BLaER1 (cell line): ENCODE measurements around the gene MROH7.
"Not testable (repeated sequence)": the region's sequence is repeated elsewhere in the genome, so short reads cannot be mapped to it uniquely, and the experiment has no call there.

Source experiments
- H3K27ac ChIP-seq: shearing (Covaris generic); formaldehyde crosslinking; 2 replicates; pipeline ENCODE4 v1.8.1; 2022
- H3K27me3 ChIP-seq: shearing (Covaris generic); formaldehyde crosslinking; 2 replicates; pipeline ENCODE4 v1.8.1; 2022
- H3K36me3 ChIP-seq: shearing (Covaris generic); formaldehyde crosslinking; 2 replicates; pipeline ENCODE4 v1.8.1; 2022
- H3K4me1 ChIP-seq: shearing (Covaris generic); formaldehyde crosslinking; 2 replicates; pipeline ENCODE4 v1.8.1; 2022
- H3K4me2 ChIP-seq: shearing (Covaris generic); formaldehyde crosslinking; 2 replicates; pipeline ENCODE4 v1.8.1; 2022
- H3K4me3 ChIP-seq: shearing (Covaris generic); formaldehyde crosslinking; 2 replicates; pipeline ENCODE4 v1.8.1; 2022
- H3K9ac ChIP-seq: shearing (Covaris generic); formaldehyde crosslinking; 2 replicates; pipeline ENCODE4 v1.8.1; 2022
- H3K9me3 ChIP-seq: shearing (Covaris generic); formaldehyde crosslinking; 2 replicates; pipeline ENCODE4 v1.8.1; 2022
- H4K20me1 ChIP-seq: shearing (Covaris generic); formaldehyde crosslinking; 2 replicates; pipeline ENCODE4 v1.8.1; 2022
- Cebpa-rat ChIP-seq: shearing (Covaris generic); IDR thresholded peaks from 2 replicates; pipeline ENCODE4 v1.8.1; 2022

MROH7 gene

GRCh38 chr1:54624466-54625464 is 16.8 kb upstream of the MROH7 start:
- Histone ChIP-seq H3K4me2 (no peak overlapping the region), H3K27me3 (no peaks in the 10 kb centered on the region), H4K20me1 (no peaks in the 10 kb centered on the region), H3K9me3 (no peaks in the 10 kb centered on the region), H3K4me3 (no peak overlapping the region), H3K4me1 (peaks cover under 1% of the 10 kb centered on the region; the same call in 1 of the 2 replicates), H3K9ac (no peak overlapping the region), H3K27ac (no peak overlapping the region), H3K36me3 (no peaks in the 10 kb centered on the region)
- no peak for TF ChIP-seq Cebpa-rat

GRCh38 chr1:54627196-54627595 is 14.4 kb upstream of the MROH7 start:
- H3K27me3 ChIP-seq = no peaks in the 10 kb centered on the region
- H3K4me2 ChIP-seq = no peak overlapping the region
- H3K9ac ChIP-seq = no peak overlapping the region
- H3K4me3 ChIP-seq = no peak overlapping the region
- no peak overlapping the region for H3K27ac ChIP-seq
- TF ChIP-seq Cebpa-rat = no peak
- no peaks in the 10 kb centered on the region for H3K36me3 ChIP-seq
- peaks cover 5% of the 10 kb centered on the region; the same call in 1 of the 2 replicates for H3K9me3 ChIP-seq
- H3K4me1 ChIP-seq = no peaks in the 10 kb centered on the region
- no peaks in the 10 kb centered on the region for H4K20me1 ChIP-seq

- H3K27me3 ChIP-seq, H3K4me1 ChIP-seq, H3K27ac ChIP-seq, H3K4me2 ChIP-seq, H4K20me1 ChIP-seq, H3K4me3 ChIP-seq, H3K36me3 ChIP-seq, H3K9me3 ChIP-seq, H3K9ac ChIP-seq: not testable (repeated sequence)
Measured at GRCh38 chr1:54635804-54636203, 5.8 kb upstream of the MROH7 start.

- H3K27me3 ChIP-seq, H3K36me3 ChIP-seq, H3K27ac ChIP-seq, H3K4me3 ChIP-seq, H4K20me1 ChIP-seq, H3K4me2 ChIP-seq, H3K9me3 ChIP-seq, H3K4me1 ChIP-seq, H3K9ac ChIP-seq: not testable (repeated sequence)
Measured at GRCh38 chr1:54636461-54637446, 4.8 kb upstream of the MROH7 start.

GRCh38 chr1:54640361-54640760 is 1.2 kb upstream of the MROH7 start:
- Histone ChIP-seq H3K9me3 (peaks cover 25% of the 10 kb centered on the region), H3K9ac (no peak overlapping the region), H3K27ac (no peak overlapping the region), H3K27me3 (no peaks in the 10 kb centered on the region), H3K4me1 (no peaks in the 10 kb centered on the region), H4K20me1 (no peaks in the 10 kb centered on the region), H3K4me2 (no peak overlapping the region), H3K4me3 (no peak overlapping the region), H3K36me3 (no peaks in the 10 kb centered on the region)
- no peak for TF ChIP-seq Cebpa-rat

- H3K27me3 ChIP-seq = no peaks in the 10 kb centered on the region
- H3K9me3 ChIP-seq = peaks cover 16% of the 10 kb centered on the region
- H3K4me1 ChIP-seq = no peaks in the 10 kb centered on the region
- no peak overlapping the region for H3K4me3 ChIP-seq
- no peaks in the 10 kb centered on the region for H3K36me3 ChIP-seq
- no peaks in the 10 kb centered on the region for H4K20me1 ChIP-seq
- no peak for TF ChIP-seq Cebpa-rat
- H3K4me2 ChIP-seq = no peak overlapping the region
- no peak overlapping the region for H3K9ac ChIP-seq
- no peak overlapping the region for H3K27ac ChIP-seq
Measured at GRCh38 chr1:54643736-54644135, 2.1 kb downstream of the MROH7 start.

GRCh38 chr1:54645806-54646676 is 4.5 kb downstream of the MROH7 start:
- H3K27me3 ChIP-seq = no peaks in the 10 kb centered on the region
- H3K4me2 ChIP-seq = no peak overlapping the region
- H4K20me1 ChIP-seq = no peaks in the 10 kb centered on the region
- H3K4me1 ChIP-seq = no peaks in the 10 kb centered on the region
- H3K27ac ChIP-seq = no peak overlapping the region
- H3K9ac ChIP-seq = no peak overlapping the region
- no peaks in the 10 kb centered on the region for H3K36me3 ChIP-seq
- no peak for TF ChIP-seq Cebpa-rat
- H3K4me3 ChIP-seq = no peak overlapping the region
- peaks cover 16% of the 10 kb centered on the region for H3K9me3 ChIP-seq

- Histone ChIP-seq H3K4me2 (no peak overlapping the region), H3K9ac (no peak overlapping the region), H3K4me1 (no peaks in the 10 kb centered on the region), H3K9me3 (peaks cover 8% of the 10 kb centered on the region; the same call in 1 of the 2 replicates), H3K27ac (no peak overlapping the region), H3K36me3 (no peaks in the 10 kb centered on the region), H3K4me3 (no peak overlapping the region), H4K20me1 (no peaks in the 10 kb centered on the region), H3K27me3 (no peaks in the 10 kb centered on the region)
- no peak for TF ChIP-seq Cebpa-rat
Measured at GRCh38 chr1:54649130-54649898, 7.7 kb downstream of the MROH7 start.
